ENCODE results near the gene KIF13A. TPM values are rescaled to one million over a fixed set of nuclear protein-coding genes. Genes with fewer than 3 reads are reported as not detected.

Gene KIF13A
- total and polyA plus RNA-seq, 4 donors, result 4.3 to 28.1 (median 10.6) TPM

GRCh38 chr6:17881085-17881858, 106.2 kb downstream of the KIF13A start (continued):
- TF ChIP-seq, protein P1, sequence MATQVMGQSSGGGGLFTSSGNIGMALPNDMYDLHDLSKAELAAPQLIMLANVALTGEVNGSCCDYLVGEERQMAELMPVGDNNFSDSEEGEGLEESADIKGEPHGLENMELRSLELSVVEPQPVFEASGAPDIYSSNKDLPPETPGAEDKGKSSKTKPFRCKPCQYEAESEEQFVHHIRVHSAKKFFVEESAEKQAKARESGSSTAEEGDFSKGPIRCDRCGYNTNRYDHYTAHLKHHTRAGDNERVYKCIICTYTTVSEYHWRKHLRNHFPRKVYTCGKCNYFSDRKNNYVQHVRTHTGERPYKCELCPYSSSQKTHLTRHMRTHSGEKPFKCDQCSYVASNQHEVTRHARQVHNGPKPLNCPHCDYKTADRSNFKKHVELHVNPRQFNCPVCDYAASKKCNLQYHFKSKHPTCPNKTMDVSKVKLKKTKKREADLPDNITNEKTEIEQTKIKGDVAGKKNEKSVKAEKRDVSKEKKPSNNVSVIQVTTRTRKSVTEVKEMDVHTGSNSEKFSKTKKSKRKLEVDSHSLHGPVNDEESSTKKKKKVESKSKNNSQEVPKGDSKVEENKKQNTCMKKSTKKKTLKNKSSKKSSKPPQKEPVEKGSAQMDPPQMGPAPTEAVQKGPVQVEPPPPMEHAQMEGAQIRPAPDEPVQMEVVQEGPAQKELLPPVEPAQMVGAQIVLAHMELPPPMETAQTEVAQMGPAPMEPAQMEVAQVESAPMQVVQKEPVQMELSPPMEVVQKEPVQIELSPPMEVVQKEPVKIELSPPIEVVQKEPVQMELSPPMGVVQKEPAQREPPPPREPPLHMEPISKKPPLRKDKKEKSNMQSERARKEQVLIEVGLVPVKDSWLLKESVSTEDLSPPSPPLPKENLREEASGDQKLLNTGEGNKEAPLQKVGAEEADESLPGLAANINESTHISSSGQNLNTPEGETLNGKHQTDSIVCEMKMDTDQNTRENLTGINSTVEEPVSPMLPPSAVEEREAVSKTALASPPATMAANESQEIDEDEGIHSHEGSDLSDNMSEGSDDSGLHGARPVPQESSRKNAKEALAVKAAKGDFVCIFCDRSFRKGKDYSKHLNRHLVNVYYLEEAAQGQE (IDR thresholded peaks at IDR 0.05), result no peak

DNA sequence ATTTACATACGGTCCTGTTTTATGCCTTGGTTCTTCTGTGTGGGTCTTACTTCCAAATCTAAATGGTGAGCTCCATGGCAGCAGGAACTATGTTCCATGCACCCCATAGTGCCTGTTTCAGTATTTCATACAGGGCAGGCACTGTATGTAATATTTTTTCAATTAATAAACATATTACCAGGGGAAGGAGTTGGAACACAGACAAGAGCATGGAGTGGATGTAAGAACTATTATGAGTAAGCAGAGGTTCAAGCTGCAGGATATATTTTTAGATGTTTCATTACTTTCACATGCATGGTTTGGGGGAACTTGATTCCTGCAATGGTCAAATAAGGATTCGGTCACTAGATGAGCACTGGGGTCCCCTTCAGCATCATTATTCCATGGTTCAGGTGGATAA, 108.3 kb downstream of the KIF13A start:
- Histone ChIP-seq H3K27ac (ENCODE audit: low read depth in 1 of 2, low read length in 2 of 2) (no peak overlapping the region), H3K36me3 (ENCODE audit: control insufficient read depth in 4 of 4, insufficient read depth in 3 of 4, low read depth in 1 of 4, low read length in 3 of 4) (peaks cover 0 to 2% (median 0%) of the 10 kb centered on the region in 4 donors), H3K4me3 (ENCODE audit: low read depth in 1 of 3, low read length in 3 of 3) (no peak overlapping the region), H3K9ac (ENCODE audit: low read depth in 1 of 2, low read length in 2 of 2) (no peak overlapping the region), H3K4me1 (ENCODE audit: control insufficient read depth in 4 of 4, insufficient read depth in 4 of 4, low read length in 3 of 4) (peaks cover 0 to 4% (median 3%) of the 10 kb centered on the region in 4 donors), H3K9me3 (ENCODE audit: control insufficient read depth in 4 of 4, low read length in 3 of 4) (no peaks in the 10 kb centered on the region), H3K27me3 (ENCODE audit: control insufficient read depth in 4 of 4, insufficient read depth in 4 of 4, low read length in 3 of 4) (no peaks in the 10 kb centered on the region)
- TF ChIP-seq TAF1 (conservative IDR thresholded peaks at IDR 0.05) (no peak), HNF4A (conservative IDR thresholded peaks at IDR 0.05) (no peak), FOXA2 (IDR thresholded peaks at IDR 0.05) (no peak), EGR1 (IDR thresholded peaks at IDR 0.05; ENCODE audit: low read depth in 2 of 2) (no peak), SP1 (IDR thresholded peaks at IDR 0.05) (no peak), RXRA (IDR thresholded peaks at IDR 0.05) (no peak), CTCF (IDR thresholded peaks at IDR 0.05; ENCODE audit: low read depth, low read length, missing input control) (no peak), ZBTB33 (IDR thresholded peaks at IDR 0.05) (no peak), RAD21 (IDR thresholded peaks at IDR 0.05) (no peak), YY1 (IDR thresholded peaks at IDR 0.05) (no peak), JUND (IDR thresholded peaks at IDR 0.05) (no peak)
- TF ChIP-seq, protein P2, sequence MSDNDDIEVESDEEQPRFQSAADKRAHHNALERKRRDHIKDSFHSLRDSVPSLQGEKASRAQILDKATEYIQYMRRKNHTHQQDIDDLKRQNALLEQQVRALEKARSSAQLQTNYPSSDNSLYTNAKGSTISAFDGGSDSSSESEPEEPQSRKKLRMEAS (IDR thresholded peaks at IDR 0.05), result no peak
- TF ChIP-seq, protein P3, sequence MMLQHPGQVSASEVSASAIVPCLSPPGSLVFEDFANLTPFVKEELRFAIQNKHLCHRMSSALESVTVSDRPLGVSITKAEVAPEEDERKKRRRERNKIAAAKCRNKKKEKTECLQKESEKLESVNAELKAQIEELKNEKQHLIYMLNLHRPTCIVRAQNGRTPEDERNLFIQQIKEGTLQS (IDR thresholded peaks at IDR 0.05), result no peak
- 76% methylated on average over 2 of the region's 2 CpGs for WGBS
- no peak for DNase-seq (ENCODE audit: low spot score)
